Limb (tissue), 2 donors: ENCODE data around the gene PLEKHM3.
"Not testable (repeated sequence)": the region's sequence is repeated elsewhere in the genome, so short reads cannot be mapped to it uniquely, and the experiment has no call there.

ENCODE experiments used
- DNase-seq, 2 donors: peaks; one replicate each; pipeline ENCODE4 v3.0.0-alpha.2; 2016; ENCODE audit errors: extremely low spot score in 2 of 2

PLEKHM3 gene

GRCh38 chr2:207926133-207926988 is 99.0 kb downstream of the PLEKHM3 start:
- DNase-seq, result no peak

DNA sequence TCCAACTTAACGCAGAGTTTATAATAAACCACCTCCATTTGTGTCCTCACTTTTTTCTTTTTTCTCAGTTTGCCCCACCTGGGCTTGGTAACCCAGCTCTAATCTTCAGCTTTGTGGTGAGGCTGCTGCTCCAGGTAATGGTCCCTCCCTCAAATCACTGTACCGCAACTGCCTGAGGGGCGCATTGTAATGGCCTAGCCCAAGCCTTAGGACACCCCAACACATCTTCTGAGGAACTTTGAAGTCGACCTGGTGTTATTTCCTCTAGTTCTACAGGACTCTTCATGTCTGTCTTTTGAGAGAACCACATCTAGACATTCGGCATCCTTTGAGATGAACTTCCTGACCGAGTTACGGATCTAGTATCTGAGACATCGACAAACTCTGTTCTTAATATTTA is 99.7 kb downstream of the PLEKHM3 start:
- no peak for DNase-seq

DNA sequence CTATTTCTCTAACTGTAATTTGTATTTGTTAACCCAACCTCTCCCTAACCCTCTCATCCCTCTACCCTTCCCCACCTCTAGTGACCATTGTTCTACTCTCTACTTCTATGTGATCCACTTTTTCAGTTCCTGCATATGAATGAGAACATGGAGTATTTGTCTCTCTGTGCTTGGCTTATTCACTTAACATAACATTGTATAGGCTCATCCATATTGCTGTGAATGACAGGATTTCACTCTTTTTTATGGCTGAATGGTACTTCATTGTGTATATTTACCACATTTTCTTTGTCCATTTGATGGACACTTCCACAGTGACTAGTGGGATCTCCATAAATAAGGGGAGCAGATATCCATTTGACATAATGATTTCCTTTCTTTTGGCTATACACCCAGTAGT is 103.7 kb downstream of the PLEKHM3 start:
- no peak for DNase-seq

DNA sequence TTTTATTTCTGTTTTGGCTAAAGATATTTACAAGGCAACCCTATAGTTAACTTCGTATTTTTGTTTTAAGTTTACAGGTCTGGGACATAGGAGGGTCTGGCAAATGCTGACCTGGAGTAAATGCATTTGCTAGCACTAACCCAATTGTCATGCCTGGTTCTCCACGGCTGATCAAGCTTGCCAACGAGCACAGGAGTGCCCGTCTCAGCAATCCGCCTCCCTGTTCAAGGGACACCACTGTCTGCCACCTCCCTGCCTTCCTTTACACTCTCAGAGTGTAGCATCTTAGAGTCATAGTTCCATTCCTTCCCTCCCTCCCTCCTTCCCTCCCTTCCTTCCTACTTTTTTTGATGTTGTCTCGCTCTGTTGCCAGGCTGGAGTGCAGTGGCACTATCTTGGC is 104.6 kb downstream of the PLEKHM3 start:
- DNase-seq, result no peak

DNA sequence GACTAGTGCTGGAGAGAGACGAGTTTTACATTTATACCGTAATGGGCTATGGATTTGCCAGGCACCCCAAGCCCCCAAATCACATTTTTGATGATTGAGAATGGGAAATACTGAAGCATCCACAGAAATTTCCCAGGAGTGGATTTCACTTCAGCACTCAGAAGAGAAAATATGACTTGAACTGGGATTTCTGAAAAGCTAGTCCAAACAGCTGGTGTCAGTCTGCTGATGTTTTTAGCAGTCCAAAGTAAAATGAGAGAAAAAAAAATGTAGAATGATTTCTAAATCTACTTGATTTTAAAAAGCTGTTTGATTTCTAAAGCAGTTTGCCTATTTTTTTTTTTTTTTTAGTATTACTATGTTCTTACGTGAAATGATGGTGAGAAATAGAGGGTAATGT is 105.0 kb downstream of the PLEKHM3 start:
- no peak for DNase-seq

DNA sequence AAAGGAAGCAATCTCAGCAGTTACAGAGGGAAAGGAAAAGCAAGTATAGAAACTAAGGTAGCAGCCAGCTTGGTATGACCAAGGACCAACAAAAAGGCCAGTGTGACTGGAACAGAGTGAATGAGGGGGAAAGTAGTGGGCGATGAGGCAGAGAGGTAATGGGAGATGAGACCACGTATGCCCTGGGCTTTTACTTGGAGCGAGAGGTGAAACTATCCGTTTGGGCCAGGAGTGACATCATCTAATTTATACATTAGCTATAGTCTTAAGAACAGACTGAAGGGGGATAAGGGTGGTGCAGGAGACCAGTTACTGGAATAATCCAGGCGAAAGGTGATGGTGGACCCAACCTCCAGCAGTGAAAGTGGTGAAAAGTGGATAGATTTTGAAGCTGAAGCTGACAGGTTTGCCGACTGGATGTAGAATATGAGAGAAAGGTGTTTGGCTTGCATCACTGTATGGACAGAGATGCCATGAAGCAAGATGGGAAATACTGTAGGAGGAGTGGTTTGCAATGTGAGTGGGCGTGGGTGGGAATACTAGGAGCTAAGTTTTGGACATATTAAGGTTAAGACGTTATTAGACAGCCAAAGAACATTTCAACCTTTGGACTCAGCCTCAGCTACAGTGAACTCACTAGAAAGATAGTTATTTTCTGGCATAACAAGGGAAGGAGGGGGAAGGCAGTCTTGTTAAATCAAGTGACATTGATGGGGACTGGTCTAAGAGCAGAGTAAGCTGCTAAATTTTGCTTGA is 106.0 kb downstream of the PLEKHM3 start:
- DNase-seq, result no peak

GRCh38 chr2:207914716-207915115 is 110.6 kb downstream of the PLEKHM3 start:
- no peak for DNase-seq

DNA sequence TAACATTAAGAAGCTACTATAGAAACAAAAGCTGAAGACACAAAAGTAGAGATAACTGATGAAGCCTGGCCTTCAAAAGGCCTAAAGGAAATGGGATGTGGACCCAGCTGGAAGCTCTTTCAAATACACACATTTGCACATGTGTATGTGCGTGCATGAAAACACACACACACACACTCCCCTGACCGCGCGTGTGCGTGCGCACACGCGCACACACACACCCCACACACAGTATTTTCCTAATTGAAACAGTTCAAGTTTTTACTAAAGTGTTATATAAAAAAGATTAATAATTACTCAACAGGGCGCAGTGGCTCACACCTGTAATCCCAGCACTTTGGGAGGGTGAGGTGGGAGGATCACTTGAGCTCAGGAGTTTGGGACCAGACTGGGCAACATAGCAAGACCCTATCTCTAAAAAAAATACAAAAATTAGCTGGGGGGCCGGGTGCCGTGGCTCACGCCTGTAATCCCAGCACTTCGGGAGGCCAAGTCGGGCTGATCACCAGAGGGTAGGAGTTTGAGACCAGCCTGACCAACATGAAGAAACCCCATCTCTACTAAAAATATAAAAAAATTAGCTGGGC is 111.5 kb downstream of the PLEKHM3 start:
- DNase-seq, result no peak

GRCh38 chr2:207911856-207912255 is 113.5 kb downstream of the PLEKHM3 start:
- no peak for DNase-seq

DNA sequence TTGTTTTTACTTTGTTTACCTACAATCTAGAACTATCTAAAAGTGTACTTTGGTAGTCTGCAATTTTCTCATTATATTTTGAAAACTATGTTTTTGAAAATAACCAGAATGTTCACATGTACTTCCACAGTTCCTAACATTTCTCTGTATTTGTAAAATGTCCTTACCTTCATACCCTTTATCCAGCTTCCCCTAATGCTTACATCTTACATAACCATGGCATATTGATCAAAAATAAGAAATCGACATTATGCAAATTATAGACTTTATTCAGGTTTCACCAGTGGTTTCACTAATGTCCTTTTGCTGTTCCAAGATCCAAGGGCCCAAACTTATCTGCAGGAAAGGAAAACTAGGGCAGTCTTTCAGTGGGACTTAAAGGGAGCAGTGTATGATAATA is 114.1 kb downstream of the PLEKHM3 start:
- no peak for DNase-seq

DNA sequence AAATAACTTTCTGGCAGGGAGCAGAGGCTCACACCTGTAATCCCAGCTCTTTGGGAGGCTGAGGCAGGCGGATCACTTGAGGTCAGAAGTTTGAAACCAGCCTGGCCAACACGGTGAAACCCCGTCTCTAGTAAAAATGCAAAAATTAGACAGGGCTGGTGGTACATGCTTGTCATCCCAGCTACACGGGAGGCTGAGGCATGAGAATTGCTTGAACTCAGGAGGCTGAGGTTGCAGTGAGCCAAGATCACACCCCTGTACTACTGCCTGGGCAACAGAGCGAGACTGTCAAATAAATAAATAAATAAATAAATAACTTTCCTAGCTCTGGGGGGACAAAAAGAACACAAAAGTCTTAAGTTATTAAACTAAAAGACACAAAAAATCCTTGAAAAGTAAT is 118.8 kb downstream of the PLEKHM3 start:
- not testable (repeated sequence) for DNase-seq

GRCh38 chr2:207905546-207905945 is 119.8 kb downstream of the PLEKHM3 start:
- no peak for DNase-seq

DNA sequence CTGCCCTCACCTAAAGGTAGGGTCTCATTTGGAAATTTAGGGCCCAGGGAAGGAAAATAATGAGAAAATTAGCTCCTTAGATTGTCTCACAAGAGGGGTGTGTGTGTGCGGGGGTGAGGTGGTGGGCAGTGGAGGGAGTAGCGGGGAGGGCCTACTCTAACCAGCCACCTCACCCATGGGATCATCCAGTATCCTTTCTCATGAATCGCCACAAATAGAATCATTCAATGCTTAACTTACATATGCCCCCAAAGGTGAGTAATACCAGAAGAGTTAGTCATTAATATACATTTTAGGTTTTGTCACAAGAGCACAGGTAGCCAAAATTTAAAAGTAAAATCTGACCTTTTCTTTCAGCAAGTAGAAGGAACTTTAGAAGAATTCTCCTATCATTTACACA is 122.1 kb downstream of the PLEKHM3 start:
- DNase-seq, result no peak

GRCh38 chr2:207902821-207903220 is 122.5 kb downstream of the PLEKHM3 start:
- no peak for DNase-seq

DNA sequence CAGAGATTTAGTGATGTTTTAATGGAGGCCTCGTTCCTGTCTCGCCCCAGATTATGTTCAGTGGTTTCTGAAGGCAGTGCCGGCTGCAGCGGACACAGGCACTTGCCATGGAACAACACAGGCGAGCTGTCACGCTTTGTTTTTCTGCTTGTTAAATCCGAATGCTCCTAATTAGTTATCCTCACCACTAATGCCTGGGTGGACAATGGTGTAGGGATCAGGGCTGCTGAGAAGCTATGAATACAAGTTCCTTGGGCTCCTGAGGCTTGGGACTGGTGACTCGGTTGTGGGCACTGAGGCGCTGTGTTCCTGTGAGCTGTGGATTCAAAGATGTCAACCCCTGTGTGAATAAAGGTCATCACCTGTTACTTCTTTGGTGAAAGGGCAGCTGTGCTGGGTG is 123.5 kb downstream of the PLEKHM3 start:
- DNase-seq, result no peak

DNA sequence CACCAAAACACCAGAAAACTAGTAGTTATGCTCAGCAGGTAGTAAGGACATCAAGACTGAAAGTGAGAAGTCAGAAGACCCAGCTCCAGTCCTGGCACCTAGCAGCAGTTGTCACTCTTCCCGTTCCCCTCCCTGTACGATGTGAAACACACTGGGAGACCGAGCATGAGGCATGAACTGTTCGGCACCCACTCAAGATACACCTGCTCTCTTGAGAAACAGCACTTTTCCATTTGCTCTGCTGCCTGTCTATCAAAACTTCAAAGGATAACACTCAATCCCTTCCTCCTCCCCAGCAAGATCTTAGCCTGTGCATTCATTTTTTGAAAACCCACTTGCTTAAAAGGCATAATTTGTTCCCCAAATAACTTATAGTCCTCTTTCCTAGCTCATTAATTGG is 123.9 kb downstream of the PLEKHM3 start:
- no peak for DNase-seq

DNA sequence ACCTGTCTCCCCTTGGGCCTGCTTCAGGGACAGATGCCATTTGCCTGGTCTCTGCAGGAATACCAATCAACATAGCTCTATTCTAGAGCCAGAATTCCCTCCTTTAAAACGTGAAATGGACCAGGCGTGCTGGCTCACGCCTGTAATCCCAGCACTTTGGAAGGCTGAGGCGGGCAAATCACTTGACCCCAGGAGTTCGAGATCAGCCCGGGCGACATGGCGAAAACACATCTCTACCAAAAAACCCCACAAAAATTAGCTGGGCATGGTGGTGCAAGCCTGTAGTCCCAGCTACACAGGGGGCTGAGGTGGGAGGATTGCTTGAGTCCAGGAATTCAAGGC is 127.0 kb downstream of the PLEKHM3 start:
- no peak for DNase-seq

- no peak for DNase-seq
Observed at GRCh38 chr2:207897541-207898353, 127.6 kb downstream of the PLEKHM3 start.

DNA sequence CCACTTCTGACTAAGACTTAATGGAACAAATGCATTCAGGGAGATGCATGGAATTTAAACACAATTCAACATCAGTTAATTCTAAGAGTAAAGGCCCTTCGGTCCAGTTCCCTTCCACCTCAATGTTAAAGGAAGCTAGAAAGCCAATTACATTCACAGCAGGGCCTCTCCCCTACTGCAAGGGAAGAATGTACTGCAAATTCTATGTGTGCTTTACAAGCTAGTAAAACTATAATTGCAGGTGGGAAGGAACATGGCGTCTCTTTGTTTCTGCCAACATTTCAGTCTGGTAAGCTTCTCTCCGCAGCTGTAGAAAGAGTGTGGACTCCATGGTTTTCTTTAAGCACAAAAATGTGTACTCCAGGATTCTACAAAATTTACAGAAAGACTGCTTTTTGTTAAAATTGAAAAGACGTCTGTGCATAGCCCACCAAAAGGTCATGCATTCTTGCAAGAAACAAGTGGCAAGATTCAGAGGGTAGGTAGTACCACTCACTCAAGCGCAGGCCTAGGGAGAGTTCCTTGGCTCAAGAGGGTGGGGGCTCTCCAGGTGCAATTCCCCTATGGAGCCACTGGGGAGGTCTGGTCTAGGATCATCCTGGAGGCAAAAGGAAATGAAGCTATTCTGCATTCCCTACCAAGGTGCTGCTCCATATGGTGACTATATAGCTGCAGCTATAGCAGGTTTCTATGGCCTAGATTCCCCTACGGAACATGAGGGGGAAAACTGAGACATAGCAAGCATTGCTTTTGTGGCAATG is 128.6 kb downstream of the PLEKHM3 start:
- no peak for DNase-seq

DNA sequence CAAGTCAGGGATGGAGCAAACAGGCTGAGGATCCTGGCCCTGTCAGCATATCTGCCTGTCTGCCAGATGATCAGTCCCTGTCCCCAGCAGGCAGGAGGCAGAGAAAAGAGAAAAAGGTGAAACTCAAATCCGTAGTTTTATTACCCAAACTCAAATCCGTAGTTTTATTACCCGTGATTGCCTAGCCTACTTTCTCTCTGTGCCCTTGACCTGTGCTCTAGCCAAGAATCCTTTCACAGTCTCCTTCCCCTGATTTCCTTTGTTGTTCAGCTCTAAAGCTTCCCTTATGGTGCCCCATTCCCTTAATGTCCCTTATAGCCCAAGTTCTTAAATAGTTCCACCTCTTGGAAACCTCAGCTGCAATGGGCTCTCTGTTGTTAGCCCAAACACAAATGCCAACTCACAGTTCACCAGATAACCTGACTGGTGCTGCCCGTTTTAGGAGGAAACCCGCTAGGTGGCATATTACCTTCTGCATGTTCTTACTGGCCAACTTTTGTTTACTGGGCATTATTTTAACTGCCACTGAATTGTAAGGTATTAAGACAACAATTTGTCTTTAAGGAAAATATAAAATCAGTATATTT is 130.0 kb downstream of the PLEKHM3 start:
- no peak for DNase-seq
